Stimulated activated naive CD4-positive, alpha-beta T cell treated with Interleukin-2 at 50 U/mL for 16 hours (primary cell): ENCODE data around the gene EIF3K.
"Not testable (repeated sequence)": the region's sequence is repeated elsewhere in the genome, so short reads cannot be mapped to it uniquely, and the experiment has no call there.

Source experiments
- DNase-seq: peaks from one replicate; lab custom pipeline; 2025; lab: John Stamatoyannopoulos, UW

EIF3K gene, protein sequence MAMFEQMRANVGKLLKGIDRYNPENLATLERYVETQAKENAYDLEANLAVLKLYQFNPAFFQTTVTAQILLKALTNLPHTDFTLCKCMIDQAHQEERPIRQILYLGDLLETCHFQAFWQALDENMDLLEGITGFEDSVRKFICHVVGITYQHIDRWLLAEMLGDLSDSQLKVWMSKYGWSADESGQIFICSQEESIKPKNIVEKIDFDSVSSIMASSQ

DNA sequence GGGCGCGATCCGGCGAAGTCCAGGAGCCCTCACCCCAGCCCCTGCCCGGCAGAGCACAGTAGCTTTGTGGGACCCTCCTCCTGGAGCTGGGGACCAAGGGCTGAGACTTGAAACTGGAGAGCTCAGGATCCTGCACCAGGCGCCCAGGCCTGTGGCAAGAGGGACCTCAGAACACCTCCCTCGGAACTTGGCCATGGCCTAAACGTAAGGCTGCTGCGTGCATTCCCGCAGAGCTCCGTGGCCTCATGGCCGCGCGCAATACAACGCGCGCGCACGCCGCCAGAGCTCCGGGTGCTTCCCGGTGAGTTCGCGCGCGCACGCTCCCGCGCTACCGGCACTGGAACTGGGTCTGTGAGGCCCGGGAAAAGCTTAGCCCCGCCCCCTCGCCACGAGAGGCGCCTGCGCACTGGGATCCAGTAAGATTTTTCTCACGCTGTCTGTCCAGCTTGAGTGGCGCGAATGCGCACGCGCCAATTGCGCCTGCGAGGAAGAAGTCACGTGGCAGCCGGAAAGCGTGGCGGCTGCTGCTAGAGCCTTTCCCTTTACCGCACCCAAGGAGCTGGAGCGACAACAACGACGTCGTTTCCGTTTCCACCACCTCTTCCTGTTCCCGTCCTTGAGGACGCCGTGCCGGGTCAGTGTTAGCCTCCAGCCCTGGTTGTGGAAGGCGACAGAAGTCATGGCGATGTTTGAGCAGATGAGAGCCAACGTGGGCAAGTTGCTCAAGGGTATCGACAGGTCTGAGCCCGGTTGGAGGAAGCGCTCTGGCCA lies at the start of gene EIF3K:
Gene EIF3K, plus strand, starts transcription at position 599 of the 771 bp plus-strand sequence. Its CDS starts 81 bp downstream, at position 680.
- peak; percentile 94 for DNase-seq

DNA sequence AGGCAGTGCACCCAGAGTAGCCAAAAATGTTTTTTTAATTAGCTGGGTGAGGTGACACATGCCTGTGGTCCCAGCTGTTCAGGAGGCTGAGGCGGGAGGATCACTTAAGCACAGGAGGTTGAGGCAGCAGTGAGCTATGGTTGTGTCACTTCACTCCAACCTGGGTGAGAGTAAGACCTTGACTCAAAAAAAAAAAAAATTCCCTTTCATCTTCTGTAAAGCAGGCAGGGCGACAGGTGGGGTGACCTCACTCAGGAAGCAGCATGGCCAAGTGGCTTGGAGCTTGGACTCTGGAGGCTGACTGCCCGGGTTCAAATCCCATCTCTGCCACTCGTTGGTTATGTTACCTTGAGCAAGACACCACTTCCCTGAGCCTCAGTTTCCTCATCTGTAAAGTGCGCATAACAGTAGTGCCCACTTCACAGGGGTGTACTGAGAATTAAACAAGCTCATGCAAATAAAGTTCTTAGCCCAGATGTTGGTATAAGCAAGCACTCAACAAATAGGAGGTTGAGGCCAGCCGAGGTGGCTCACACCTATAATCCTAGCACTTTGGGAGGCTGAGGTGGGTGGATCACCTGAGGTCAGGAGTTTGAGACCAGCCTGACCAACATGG lies 49.5 kb upstream of the EIF3K start:
- no peak for DNase-seq

GRCh38 chr19:38571682-38572081 lies 47.3 kb upstream of the EIF3K start:
- no peak for DNase-seq

GRCh38 chr19:38577826-38578225 lies 41.2 kb upstream of the EIF3K start:
- no peak for DNase-seq

GRCh38 chr19:38579304-38579703 lies 39.7 kb upstream of the EIF3K start:
- not testable (repeated sequence) for DNase-seq

DNA sequence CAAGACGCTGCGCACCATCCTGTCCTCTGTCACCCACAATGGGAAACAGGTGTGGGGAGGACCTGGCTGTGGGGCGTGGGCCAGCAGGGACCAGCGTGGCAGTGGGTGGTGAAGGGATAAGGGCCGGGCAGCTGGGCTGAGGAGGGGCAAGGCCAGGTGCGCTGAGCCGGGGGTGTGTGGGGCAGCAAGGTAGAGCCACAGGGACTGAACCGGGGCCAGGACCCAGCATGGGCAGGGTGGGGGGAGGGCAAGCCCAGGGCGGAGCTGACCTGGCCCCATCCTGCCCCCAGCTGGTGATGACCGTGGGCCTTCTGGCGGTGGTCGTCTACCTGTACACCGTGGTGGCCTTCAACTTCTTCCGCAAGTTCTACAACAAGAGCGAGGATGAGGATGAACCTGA lies 38.9 kb upstream of the EIF3K start:
- DNase-seq: no peak

DNA sequence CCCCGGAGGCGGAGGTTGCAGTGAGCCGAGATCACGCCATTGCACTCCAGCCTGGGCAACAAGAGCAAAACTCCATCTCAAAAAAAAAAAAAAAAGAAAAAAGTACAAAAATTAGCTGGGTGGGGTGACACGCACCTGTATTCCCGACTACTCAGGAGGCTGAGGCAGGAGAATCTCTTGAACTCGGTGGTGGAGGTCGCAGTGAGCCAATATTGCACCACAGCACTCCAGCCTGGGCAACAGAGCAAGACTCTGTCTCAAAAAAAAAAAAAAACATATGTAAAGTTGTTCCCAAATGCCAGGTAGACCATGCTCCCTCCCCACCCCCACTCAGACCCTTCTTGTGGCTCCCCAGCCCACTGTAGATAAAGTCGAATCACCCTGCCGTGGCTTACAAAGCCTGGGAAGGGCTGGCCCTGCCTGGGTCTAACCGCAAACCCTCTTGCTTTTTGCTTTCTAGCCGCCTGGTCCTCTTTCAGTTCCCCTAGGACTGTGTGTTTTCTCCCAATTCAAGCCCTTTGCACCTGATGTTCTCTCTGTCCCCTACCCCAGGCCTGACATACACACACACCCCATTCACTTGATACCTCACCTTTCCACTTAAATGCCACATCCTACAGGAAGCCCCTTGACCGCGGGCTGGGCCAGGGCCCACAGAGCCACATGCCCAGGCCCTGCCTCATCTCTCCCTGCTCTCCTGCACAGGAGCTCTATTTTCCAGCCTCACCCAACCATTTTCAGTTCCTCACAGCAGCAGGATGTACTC lies 35.6 kb upstream of the EIF3K start:
- DNase-seq: no peak

GRCh38 chr19:38583985-38584305 lies 35.0 kb upstream of the EIF3K start:
- no peak for DNase-seq

DNA sequence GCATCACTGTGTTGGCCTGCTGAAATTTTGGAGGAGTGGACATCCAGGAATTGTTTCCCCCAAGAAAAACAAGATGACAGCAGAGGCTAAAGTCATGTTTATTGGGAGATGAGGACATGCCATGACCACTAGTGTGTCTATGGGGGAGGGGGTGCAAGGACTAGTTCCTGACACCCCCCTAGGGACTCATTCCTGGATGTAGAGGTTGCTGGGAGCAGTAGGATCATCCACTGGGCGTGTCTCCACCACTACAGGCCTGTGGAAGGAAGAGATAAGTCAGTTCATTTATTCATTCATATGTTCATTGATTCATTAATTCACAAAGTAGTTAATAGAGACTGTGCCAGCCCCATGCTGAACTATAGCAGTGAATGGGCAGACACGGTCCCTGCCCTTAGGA lies 31.4 kb upstream of the EIF3K start:
- no peak for DNase-seq

GRCh38 chr19:38588041-38588440 lies 30.9 kb upstream of the EIF3K start:
- no peak for DNase-seq

- DNase-seq: no peak
These were observed 26.0 kb upstream of the EIF3K start for GRCh38 chr19:38592940-38593339.

DNA sequence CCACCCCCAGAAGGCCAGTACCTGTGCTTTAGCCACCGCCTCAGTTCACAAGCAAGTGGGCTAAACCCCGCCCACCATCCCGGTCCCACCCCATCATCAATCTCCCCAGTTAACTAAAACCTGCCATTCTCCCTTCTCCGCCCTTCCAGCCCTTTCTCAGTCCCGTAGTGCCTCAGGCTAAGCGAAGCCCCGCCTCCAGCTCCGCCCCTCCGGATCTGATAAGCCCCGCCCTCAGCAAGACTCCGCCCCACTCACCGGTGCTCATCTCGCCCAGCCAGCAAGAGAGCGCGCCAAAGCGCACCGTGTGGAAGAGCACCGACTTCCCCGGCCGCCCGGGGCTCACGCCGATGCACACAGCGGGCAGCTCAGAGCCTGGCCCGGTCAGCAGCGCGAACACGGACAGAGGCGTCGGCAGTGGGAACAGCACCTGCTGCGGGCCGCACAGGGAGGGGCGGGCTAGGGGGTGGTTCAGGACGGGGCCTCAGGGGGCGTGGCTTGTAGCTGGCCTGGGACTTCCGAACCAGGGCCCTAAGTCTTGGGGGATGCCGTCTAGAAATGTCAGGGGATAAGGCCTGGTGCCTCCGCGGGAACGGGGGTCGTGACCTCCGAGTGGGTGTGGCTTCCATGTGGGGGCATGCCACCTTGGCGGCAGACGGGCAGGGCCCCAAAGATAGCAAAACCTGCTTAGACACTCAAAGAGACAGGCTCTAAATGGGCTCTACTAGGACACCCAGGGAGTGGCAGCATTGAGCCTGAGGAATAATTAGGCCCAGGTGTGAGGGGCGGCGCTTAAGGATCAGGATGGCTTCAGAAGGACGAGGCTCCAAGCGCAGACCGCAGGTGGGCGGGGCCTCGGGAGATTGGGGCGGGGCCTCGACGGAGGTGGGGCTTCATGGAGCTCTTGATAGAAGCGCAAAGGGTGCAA lies 22.7 kb upstream of the EIF3K start:
- DNase-seq: no peak

GRCh38 chr19:38597075-38597474 lies 21.9 kb upstream of the EIF3K start:
- no peak for DNase-seq

- DNase-seq: no peak
These were observed 19.3 kb upstream of the EIF3K start for GRCh38 chr19:38599722-38600121.

- not testable (repeated sequence) for DNase-seq
These were observed 16.1 kb upstream of the EIF3K start for GRCh38 chr19:38602856-38603255.

- no peak for DNase-seq
These were observed 12.9 kb upstream of the EIF3K start for GRCh38 chr19:38606131-38606530.

- no peak for DNase-seq
These were observed 4.7 kb upstream of the EIF3K start for GRCh38 chr19:38614289-38614688.

DNA sequence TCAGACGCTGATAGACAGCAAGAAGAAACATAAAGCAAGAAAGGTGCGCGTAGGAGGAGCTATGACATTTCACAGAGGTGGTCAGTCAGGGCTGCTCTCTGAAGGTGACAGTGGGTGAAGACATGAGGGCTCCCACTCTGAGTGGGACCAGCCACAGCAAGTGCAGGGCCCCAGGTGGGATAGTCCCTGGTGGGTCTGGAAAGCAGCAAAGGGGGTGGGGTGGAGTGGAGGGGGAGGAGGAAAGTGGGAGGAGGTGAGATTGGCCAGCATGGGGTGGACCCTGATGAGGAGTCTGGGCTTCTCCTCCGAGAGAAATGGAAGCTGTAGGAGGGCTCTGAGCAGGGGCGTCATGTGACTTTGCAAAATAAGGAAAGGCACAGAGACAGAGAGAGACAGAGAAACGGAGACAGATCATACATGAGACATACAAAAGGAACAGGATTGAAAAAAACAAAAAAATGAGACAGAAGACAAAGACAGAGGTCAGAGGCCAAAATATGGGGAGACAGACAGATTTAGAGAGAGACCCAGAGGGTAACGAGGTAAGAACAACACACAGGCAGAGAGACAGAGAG lies 3.9 kb upstream of the EIF3K start:
- DNase-seq: no peak

GRCh38 chr19:38616265-38616664 lies 2.7 kb upstream of the EIF3K start:
- DNase-seq: no peak

DNA sequence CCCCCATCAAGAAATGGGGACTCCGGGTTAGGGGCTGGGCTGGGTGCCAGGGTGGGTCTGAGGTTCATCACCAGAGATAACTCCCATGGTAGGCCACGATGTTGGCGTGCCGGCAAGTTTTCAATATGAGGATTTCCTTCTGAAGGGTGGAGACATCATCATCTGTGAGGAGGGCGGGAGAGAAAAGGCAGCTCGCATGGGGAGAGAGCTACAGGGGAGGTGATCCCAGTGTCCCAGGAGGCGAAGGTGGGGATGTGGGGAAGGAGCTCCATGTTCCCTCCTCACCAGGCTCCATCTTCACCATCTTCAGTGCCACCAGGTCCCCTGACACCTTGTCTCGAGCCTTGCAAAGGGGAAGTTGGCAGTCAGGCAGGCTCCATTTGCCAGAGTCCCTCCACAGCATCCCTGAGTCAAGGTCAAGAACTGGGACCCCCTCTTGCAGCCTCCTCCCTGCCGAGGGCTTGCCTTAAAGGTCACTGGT lies 1.7 kb upstream of the EIF3K start:
- DNase-seq: no peak
